Activated CD4-positive, alpha-beta T cell treated with anti-CD3 and anti-CD28 coated beads, Interleukin-2, amount 10 ng/mL, durations not matched to agents 24 days and 14 days (primary cell): Measurements from ENCODE around the gene SH3GLB2. TPM values are rescaled to one million over a fixed set of nuclear protein-coding genes. Genes with fewer than 3 reads are reported as not detected.
"Not testable (repeated sequence)": the region's sequence is repeated elsewhere in the genome, so short reads cannot be mapped to it uniquely, and the experiment has no call there.

Experiments used
- DNase-seq: peaks from one replicate; pipeline ENCODE4 v3.0.0; 2022
- H3K27ac Mint-ChIP-seq: one replicate; pipeline ENCODE4 v1.8.0; 2022; ENCODE audit warnings: mild to moderate bottlenecking, mixed read lengths
- H3K27me3 Mint-ChIP-seq: one replicate; pipeline ENCODE4 v1.8.0; 2022; ENCODE audit warnings: mixed read lengths
- H3K36me3 Mint-ChIP-seq: one replicate; pipeline ENCODE4 v1.8.0; 2022; ENCODE audit warnings: low read depth, mild to moderate bottlenecking, mixed read lengths
- H3K4me1 Mint-ChIP-seq: one replicate; pipeline ENCODE4 v1.8.0; 2021; ENCODE audit warnings: mixed read lengths
- H3K4me3 Mint-ChIP-seq: one replicate; pipeline ENCODE4 v1.8.0; 2022; ENCODE audit warnings: mild to moderate bottlenecking, moderate library complexity, mixed read lengths
- H3K9me3 Mint-ChIP-seq: one replicate; pipeline ENCODE4 v1.8.0; 2021; ENCODE audit warnings: mixed read lengths
- intact Hi-C: fragments of 100-400 bp; cut with micrococcal nuclease; formaldehyde crosslinking; loops from one replicate; pipeline ENCODE4 v1.15.1; 2023
- total RNA-seq: library from RNA; stranded (reverse); gene quantifications from 2 replicates; pipeline ENCODE4 v1.2.3, GENCODE V29; 2022

The SH3GLB2 gene
- total RNA-seq, 1 donor from 2014 or later: 73.9 TPM

DNA sequence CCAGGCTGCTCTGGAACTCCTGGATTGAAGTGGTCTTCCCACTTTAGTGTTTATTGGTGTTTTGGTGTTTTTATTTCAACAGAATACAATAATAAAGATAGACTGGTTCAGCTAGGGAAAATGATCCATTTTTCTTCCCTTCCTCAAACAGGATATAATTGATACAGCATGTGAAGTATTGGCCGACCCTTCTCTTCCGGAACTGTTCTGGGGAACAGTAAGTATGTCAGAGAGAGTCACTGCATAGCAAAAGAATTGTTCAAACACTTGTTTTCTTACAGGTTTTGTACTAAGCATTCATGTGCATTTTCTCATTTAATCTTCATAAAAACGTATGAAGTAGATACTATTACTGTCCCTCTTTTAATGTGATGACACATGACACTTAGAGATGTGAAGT, 49.0 kb downstream of the SH3GLB2 start:
- DNase-seq: no peak
- Mint-ChIP-seq H3K9me3 (no peaks in the 10 kb centered on the region), H3K27me3 (no peaks in the 10 kb centered on the region), H3K4me3 (no peak overlapping the region), H3K36me3 (peaks cover 75% of the 10 kb centered on the region), H3K4me1 (no peaks in the 10 kb centered on the region), H3K27ac (no peak overlapping the region)
- intact Hi-C loops: no loop called here

GRCh38 chr9:128972956-128973355, 55.2 kb downstream of the SH3GLB2 start:
- no peak for DNase-seq
- Mint-ChIP-seq H3K36me3 (peaks cover 68% of the 10 kb centered on the region), H3K9me3 (no peaks in the 10 kb centered on the region), H3K27me3 (no peaks in the 10 kb centered on the region), H3K27ac (no peak overlapping the region), H3K4me1 (no peaks in the 10 kb centered on the region), H3K4me3 (no peak overlapping the region)
- intact Hi-C loops: no loop called here

- no peak for DNase-seq
- H3K4me1 Mint-ChIP-seq: no peaks in the 10 kb centered on the region
- peaks cover 55% of the 10 kb centered on the region for H3K36me3 Mint-ChIP-seq
- no peak overlapping the region for H3K27ac Mint-ChIP-seq
- H3K4me3 Mint-ChIP-seq: no peak overlapping the region
- H3K27me3 Mint-ChIP-seq: no peaks in the 10 kb centered on the region
- intact Hi-C loops: no loop called here
- no peaks in the 10 kb centered on the region for H3K9me3 Mint-ChIP-seq
Measured at GRCh38 chr9:128969491-128969890, 58.6 kb downstream of the SH3GLB2 start.

- DNase-seq, H3K9me3 Mint-ChIP-seq, H3K27me3 Mint-ChIP-seq, H3K4me3 Mint-ChIP-seq, H3K27ac Mint-ChIP-seq, H3K4me1 Mint-ChIP-seq, intact Hi-C loops: not testable (repeated sequence)
- H3K36me3 Mint-ChIP-seq: peaks cover 52% of the 10 kb centered on the region
Measured at GRCh38 chr9:128961403-128961802, 66.7 kb downstream of the SH3GLB2 start.

Other genes starting within 250 kb of the SH3GLB2 start
- gene TBC1D13, start 241.1 kb downstream of the SH3GLB2 start, total RNA-seq: 19.2 and 19.9 TPM in 2 replicates
- 22.9 and 23.3 TPM in 2 replicates for gene ENDOG, start 209.8 kb downstream of the SH3GLB2 start, total RNA-seq
- gene SPOUT1, start 198.5 kb downstream of the SH3GLB2 start, total RNA-seq: 149 and 154 TPM in 2 replicates
- 11.7 and 14.4 TPM in 2 replicates for gene KYAT1, start 146.4 kb downstream of the SH3GLB2 start, total RNA-seq
- 27.7 and 28.4 TPM in 2 replicates for gene LRRC8A, start 146.2 kb downstream of the SH3GLB2 start, total RNA-seq
- gene PHYHD1, start 107.3 kb downstream of the SH3GLB2 start, total RNA-seq: 0.45 and 0.47 TPM in 2 replicates
- gene DOLK, start 80.7 kb downstream of the SH3GLB2 start, total RNA-seq: 15.2 and 15.9 TPM in 2 replicates
- gene NUP188, start 80.6 kb downstream of the SH3GLB2 start, total RNA-seq: 162 and 176 TPM in 2 replicates
- gene MIGA2, start 8.3 kb upstream of the SH3GLB2 start, total RNA-seq: 43.3 and 44.3 TPM in 2 replicates
- gene DOLPP1, start 52.8 kb upstream of the SH3GLB2 start, total RNA-seq: 24.7 and 24.8 TPM in 2 replicates
- gene CRAT, start 82.5 kb upstream of the SH3GLB2 start, total RNA-seq: 8.6 and 11.4 TPM in 2 replicates
- gene PTPA, start 83.1 kb upstream of the SH3GLB2 start, total RNA-seq: 104 and 107 TPM in 2 replicates
- gene IER5L, start 149.9 kb upstream of the SH3GLB2 start, total RNA-seq: 11.7 and 12.2 TPM in 2 replicates